RWPE2 (cell line): Measurements from ENCODE around the gene CYTIP.

Experiments
- ATAC-seq: fragments of 200-7000 bp; cut with Tn5 transposase; 3 replicates; pipeline ENCODE4 v1.9.1; 2021; ENCODE audit warnings: low read depth
- DNase-seq: peaks from one replicate; pipeline ENCODE4 v3.0.0-alpha.2; 2020; ENCODE audit warnings: low spot score
- H3K27ac ChIP-seq: fragments of 450-650 bp; 2 replicates; pipeline ENCODE4 v1.5.1; 2017; ENCODE audit warnings: mild to moderate bottlenecking; ENCODE audit not compliant: poor library complexity, severe bottlenecking
- H3K27me3 ChIP-seq: fragments of 250-450 bp; sonication (Bioruptor Pico); 2 replicates; pipeline ENCODE4 v1.5.1; 2021; ENCODE audit warnings: mild to moderate bottlenecking, moderate library complexity; ENCODE audit not compliant: insufficient read depth, poor library complexity, severe bottlenecking
- H3K36me3 ChIP-seq: fragments of 250-450 bp; sonication (Bioruptor Pico); 2 replicates; pipeline ENCODE4 v1.5.1; 2020; ENCODE audit warnings: low read depth, mild to moderate bottlenecking, moderate library complexity
- H3K4me1 ChIP-seq: fragments of 250-450 bp; sonication (Bioruptor Pico); 2 replicates; pipeline ENCODE4 v1.5.1; 2021; ENCODE audit warnings: mild to moderate bottlenecking, moderate library complexity; ENCODE audit not compliant: insufficient read depth, poor library complexity, severe bottlenecking
- H3K4me3 ChIP-seq: fragments of 250-450 bp; sonication (Bioruptor Pico); 2 replicates; pipeline ENCODE4 v1.5.1; 2021; ENCODE audit warnings: mild to moderate bottlenecking, moderate library complexity; ENCODE audit not compliant: severe bottlenecking
- H3K9me3 ChIP-seq: fragments of 250-450 bp; sonication (Bioruptor Pico); 2 replicates; pipeline ENCODE4 v1.5.1; 2021; ENCODE audit warnings: mild to moderate bottlenecking, moderate library complexity; ENCODE audit not compliant: severe bottlenecking
- CTCF ChIP-seq: fragments of 450-650 bp; IDR thresholded peaks from one replicate; pipeline ENCODE4 v1.5.1; 2017; ENCODE audit warnings: mild to moderate bottlenecking, moderate library complexity; ENCODE audit not compliant: poor library complexity, severe bottlenecking

The CYTIP gene

GRCh38 chr2:157477919-157478318, 34.0 kb upstream of the CYTIP start:
- H3K36me3 ChIP-seq, result no peaks in the 10 kb centered on the region

GRCh38 chr2:157476953-157477709, 33.2 kb upstream of the CYTIP start:
- DNase-seq, result no peak
- H3K27ac ChIP-seq, result no peak overlapping the region
- no peak for TF ChIP-seq CTCF
- H3K9me3 ChIP-seq, result peaks cover 2% of the 10 kb centered on the region
- H3K4me3 ChIP-seq, result no peak overlapping the region
- no peaks in the 10 kb centered on the region for H3K27me3 ChIP-seq
- peak; percentile 76 for ATAC-seq
- H3K36me3 ChIP-seq, result no peaks in the 10 kb centered on the region
- H3K4me1 ChIP-seq, result no peaks in the 10 kb centered on the region

More at GRCh38 chr2:157477919-157478318, 34.0 kb upstream of the CYTIP start:
- H3K27me3 ChIP-seq, result no peaks in the 10 kb centered on the region
- TF ChIP-seq CTCF, result no peak
- peaks cover 2% of the 10 kb centered on the region for H3K9me3 ChIP-seq
- H3K27ac ChIP-seq, result no peak overlapping the region
- DNase-seq (no peak), ATAC-seq (no peak)
- no peaks in the 10 kb centered on the region for H3K4me1 ChIP-seq
- no peak overlapping the region for H3K4me3 ChIP-seq

- no peak for TF ChIP-seq CTCF
- ATAC-seq (no peak), DNase-seq (no peak)
- Histone ChIP-seq H3K27me3 (no peaks in the 10 kb centered on the region), H3K36me3 (no peaks in the 10 kb centered on the region), H3K9me3 (peaks cover 2% of the 10 kb centered on the region), H3K4me1 (no peaks in the 10 kb centered on the region), H3K27ac (no peak overlapping the region), H3K4me3 (no peak overlapping the region)
Measured at GRCh38 chr2:157475722-157476390, 32.0 kb upstream of the CYTIP start.

- peaks cover 2% of the 10 kb centered on the region for H3K9me3 ChIP-seq
- H3K27me3 ChIP-seq, result no peaks in the 10 kb centered on the region
- peaks cover 4% of the 10 kb centered on the region for H3K4me1 ChIP-seq
- no peak for TF ChIP-seq CTCF
- DNase-seq (no peak), ATAC-seq (no peak)
- no peak overlapping the region for H3K27ac ChIP-seq
- H3K36me3 ChIP-seq, result no peaks in the 10 kb centered on the region
- no peak overlapping the region for H3K4me3 ChIP-seq
Measured at GRCh38 chr2:157473581-157473980, 29.7 kb upstream of the CYTIP start.

GRCh38 chr2:157471078-157471477, 27.2 kb upstream of the CYTIP start:
- Histone ChIP-seq H3K9me3 (no peaks in the 10 kb centered on the region), H3K36me3 (no peaks in the 10 kb centered on the region), H3K27me3 (no peaks in the 10 kb centered on the region), H3K4me1 (peaks cover 4% of the 10 kb centered on the region), H3K27ac (no peak overlapping the region), H3K4me3 (no peak overlapping the region)
- ATAC-seq (no peak), DNase-seq (no peak)
- no peak for TF ChIP-seq CTCF
